ENCODE measurements around the gene IGFN1. TPM values are rescaled to one million over a fixed set of nuclear protein-coding genes. Genes with fewer than 3 reads are reported as not detected.

IGFN1 gene
- total and polyA plus RNA-seq, 9 of the 15 experiments (the other 6 are each of a cell fraction or from before 2014, with no cell fraction given) = 0.04 TPM; not detected in 8

DNA sequence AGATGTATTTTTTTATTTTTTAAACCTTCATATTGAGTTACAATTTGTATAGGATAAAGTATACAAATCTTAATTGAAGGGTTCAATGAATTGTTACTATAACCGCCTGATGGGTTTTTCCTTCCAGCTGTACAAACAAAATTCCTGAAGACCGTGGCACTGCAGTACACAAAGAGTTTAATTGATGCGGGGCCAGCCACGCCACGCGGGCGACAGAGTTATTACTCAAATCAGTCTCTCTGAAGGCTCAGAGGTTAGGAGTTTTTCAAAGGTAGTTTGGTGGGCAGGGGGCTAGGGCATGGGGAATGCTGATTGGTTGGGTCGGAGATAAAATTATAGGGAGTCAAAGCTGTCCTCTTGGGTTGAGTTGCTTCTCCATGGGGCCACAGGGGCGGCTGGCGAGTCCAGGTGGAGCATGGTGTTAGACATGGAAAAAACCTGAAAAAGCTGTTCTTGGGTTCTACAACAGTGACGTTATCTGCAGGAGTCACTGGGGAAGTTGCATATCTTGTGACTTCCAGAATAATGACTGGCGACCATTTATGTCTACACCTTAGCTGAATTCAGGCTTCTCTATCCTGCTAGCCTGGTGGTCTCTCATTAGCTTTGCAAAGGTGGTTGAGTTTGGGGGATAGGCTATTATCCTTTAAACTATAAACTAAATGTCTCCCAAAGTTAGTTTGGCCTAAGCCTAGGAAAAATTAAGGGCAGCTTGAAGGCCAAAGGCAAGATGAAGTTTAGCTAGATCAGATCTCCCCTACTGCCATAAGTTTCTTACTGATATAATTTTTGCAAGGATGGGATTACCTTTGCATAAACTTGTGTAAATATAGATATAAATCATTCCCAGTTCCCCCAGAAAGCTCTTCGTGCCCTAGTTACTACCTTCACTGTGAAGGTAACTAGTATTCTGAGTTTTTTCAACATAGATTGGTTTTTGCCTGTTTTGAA is 23.3 kb upstream of the IGFN1 start (continued):
- TF ChIP-seq NCOA6 (IDR thresholded peaks at IDR 0.05) (no peak), RUNX1 (IDR thresholded peaks at IDR 0.05; ENCODE audit: low read depth) (no peak), EZH2 (IDR thresholded peaks at IDR 0.05; ENCODE audit: borderline replicate concordance, low read depth, low read length) (no peak), KAT7 (CRISPR knock-in tag; IDR thresholded peaks at IDR 0.05; ENCODE audit: borderline replicate concordance) (no peak), ZNF445 (CRISPR knock-in tag; IDR thresholded peaks at IDR 0.05; ENCODE audit: low read depth) (no peak), TEAD4 (IDR thresholded peaks at IDR 0.05; ENCODE audit: low read length) (peak; percentile 73; the same call in 1 of the 2 replicates), TEAD4 (CRISPR knock-in tag; IDR thresholded peaks at IDR 0.05; ENCODE audit: borderline replicate concordance) (no peak), SNIP1 (IDR thresholded peaks at IDR 0.05; ENCODE audit: low read depth) (no peak), ZFX (CRISPR knock-in tag; IDR thresholded peaks at IDR 0.05) (peak; percentile 68), TCF3 (CRISPR knock-in tag; IDR thresholded peaks at IDR 0.05) (peak; percentile 61), ZNF644 (tag; IDR thresholded peaks at IDR 0.05; ENCODE audit: low read depth) (peak; percentile 29; the same call in 1 of the 2 replicates), HMG20A (CRISPR knock-in tag; conservative IDR thresholded peaks at IDR 0.05) (no peak), ARID1B (IDR thresholded peaks at IDR 0.05) (peak; percentile 86), ATF1 (CRISPR knock-in tag; IDR thresholded peaks at IDR 0.05) (no peak), ATF1 (tag; IDR thresholded peaks at IDR 0.05) (peak; percentile 29; the same call in 1 of the 2 replicates), BRF1 (IDR thresholded peaks at IDR 0.05; ENCODE audit: borderline replicate concordance, extremely low read depth, insufficient read length) (no peak), TAF15 (IDR thresholded peaks at IDR 0.05; ENCODE audit: low read depth, low read length) (no peak), SMAD4 (CRISPR knock-in tag; conservative IDR thresholded peaks at IDR 0.05) (0 out of 2 replicates have a peak, but pooled peaks have one; percentile 45), EP300 (IDR thresholded peaks at IDR 0.05; ENCODE audit: low read length) (peak; percentile 52; the same call in 1 of the 2 replicates), ZNF354B (CRISPR knock-in tag; IDR thresholded peaks at IDR 0.05) (0 out of 2 replicates have a peak, but pooled peaks have one; percentile 45), CBFA2T3 (IDR thresholded peaks at IDR 0.05) (peak; percentile 68)

Data from K562 (cell line).